OCI-LY7 (cell line): ENCODE results near the gene USP28. TPM values are rescaled to one million over a fixed set of nuclear protein-coding genes. Genes with fewer than 3 reads are reported as not detected.

ENCODE experiments used
- BruUV-seq: library from RNA; stranded (reverse); fragments of 400-500 nt; replicated peaks from 2 replicates; lab custom pipeline; 2021; lab: Mats Ljungman, UMichigan
- CTCF ChIA-PET: fragments of 300-600 bp; sonication (Branson Sonifier 250); formaldehyde crosslinking; loops from one replicate; lab custom pipeline; 2022; ENCODE audit warnings: antibody characterized with exemption; ENCODE audit not compliant: unreplicated experiment; lab: Charles Lee
- POLR2A ChIA-PET: fragments of 300-600 bp; sonication (Branson Sonifier 250); formaldehyde crosslinking; loops from one replicate; lab custom pipeline; 2022; ENCODE audit warnings: antibody characterized with exemption; lab: Charles Lee
- DNase-seq: peaks from one replicate; pipeline ENCODE4 v3.0.0-alpha.2; 2015; ENCODE audit warnings: low spot score
- H2AFZ ChIP-seq: fragments of 200-600 bp; sonication (generic), shearing (Covaris generic); 2 replicates; pipeline ENCODE4 v1.6.1; 2014; ENCODE audit warnings: mild to moderate bottlenecking, antibody characterized with exemption, low read length, moderate library complexity
- H3K27ac ChIP-seq: fragments of 200-600 bp; sonication (generic); 2 replicates; pipeline ENCODE4 v1.5.1; 2014; ENCODE audit warnings: mixed run types, low read depth, mild to moderate bottlenecking, moderate library complexity, low read length, inconsistent platforms; ENCODE audit not compliant: poor library complexity, severe bottlenecking
- H3K36me3 ChIP-seq: fragments of 200-600 bp; sonication (generic); 2 replicates; pipeline ENCODE4 v1.6.1; 2014; ENCODE audit warnings: mild to moderate bottlenecking, antibody characterized with exemption, low read length, moderate library complexity, mixed read lengths; ENCODE audit not compliant: insufficient read depth
- H3K4me1 ChIP-seq: fragments of 200-600 bp; sonication (generic); 2 replicates; pipeline ENCODE4 v1.5.1; 2014; ENCODE audit warnings: mild to moderate bottlenecking, low read length; ENCODE audit not compliant: insufficient read depth, poor library complexity, severe bottlenecking
- H3K4me2 ChIP-seq: fragments of 200-600 bp; sonication (generic); 2 replicates; pipeline ENCODE4 v1.6.1; 2014; ENCODE audit warnings: mild to moderate bottlenecking, low read length
- H3K4me3 ChIP-seq: fragments of 200-600 bp; sonication (generic); 2 replicates; pipeline ENCODE4 v1.5.1; 2014; ENCODE audit warnings: mild to moderate bottlenecking, low read depth, low read length; ENCODE audit not compliant: poor library complexity, severe bottlenecking
- H3K79me2 ChIP-seq: fragments of 200-600 bp; sonication (generic); 2 replicates; pipeline ENCODE4 v1.6.1; 2016; ENCODE audit warnings: low read depth, mild to moderate bottlenecking, low read length, moderate library complexity, mixed read lengths; ENCODE audit not compliant: insufficient read depth
- H3K9me2 ChIP-seq: fragments of 200-600 bp; sonication (generic); 2 replicates; pipeline ENCODE4 v1.6.1; 2016; ENCODE audit warnings: mild to moderate bottlenecking, low read length, mixed read lengths; ENCODE audit not compliant: insufficient read depth
- H3K9me3 ChIP-seq: fragments of 200-600 bp; sonication (generic); 2 replicates; pipeline ENCODE4 v1.6.1; 2014; ENCODE audit warnings: mild to moderate bottlenecking, mixed run types, low read length, mixed read lengths
- H4K20me1 ChIP-seq: fragments of 200-600 bp; sonication (generic); 2 replicates; pipeline ENCODE4 v1.6.1; 2014; ENCODE audit warnings: mild to moderate bottlenecking, antibody characterized with exemption, low read length, moderate library complexity, mixed read lengths; ENCODE audit not compliant: insufficient read depth
- CTCF ChIP-seq: fragments of 200-600 bp; sonication (generic); conservative IDR thresholded peaks from 2 replicates; pipeline ENCODE4 v1.5.1; 2014; ENCODE audit warnings: mild to moderate bottlenecking, antibody characterized with exemption, low read length, moderate library complexity, mixed read lengths
- EZH2phosphoT487 ChIP-seq: fragments of 200-600 bp; sonication (generic); IDR thresholded peaks from 2 replicates; pipeline ENCODE4 v1.6.1; 2018; ENCODE audit warnings: low read depth, borderline replicate concordance, mild to moderate bottlenecking, mixed run types, antibody characterized with exemption, low read length, moderate library complexity, mixed read lengths
- intact Hi-C: fragments of 100-400 bp; cut with micrococcal nuclease; formaldehyde crosslinking; loops from one replicate; pipeline ENCODE4 v1.10.0; 2022; ENCODE audit not compliant: unreplicated experiment
- total RNA-seq, 2 experiments: library from RNA; depleted of rRNA in 1 of 2; stranded (reverse); fragments of >200 nt in 1 of 2; shearing (Covaris generic) in 1 of 2; gene quantifications; 2 replicates each; pipeline ENCODE4 v1.2.3, GENCODE V29; 2014 to 2022

The USP28 gene
- total RNA-seq, 2 experiments from 2014 or later, result 26.8 to 37.1 TPM

- no peaks in the 10 kb centered on the region for H3K9me3 ChIP-seq
- no peak for DNase-seq
- no peaks in the 10 kb centered on the region for H3K9me2 ChIP-seq
- ChIA-PET CTCF (no interaction called here), POLR2A (interaction anchor here (0.6 kb wide), 1 partner anchor 15 kb away, joined by 3 read pairs; no protein-coding TSS in a partner anchor)
- no peak overlapping the region for H3K4me2 ChIP-seq
- intact Hi-C loops, result no loop called here
- H2AFZ ChIP-seq, result no peak overlapping the region
- no peaks in the 10 kb centered on the region for H3K4me1 ChIP-seq
- H4K20me1 ChIP-seq, result no peaks in the 10 kb centered on the region
- TF ChIP-seq EZH2phosphoT487, result no peak
- no peak for TF ChIP-seq CTCF
- no peak overlapping the region for H3K27ac ChIP-seq
- H3K36me3 ChIP-seq, result peaks cover 57% of the 10 kb centered on the region
- BruUV-seq, result no TSS peak
- H3K79me2 ChIP-seq, result no peaks in the 10 kb centered on the region
- no peak overlapping the region for H3K4me3 ChIP-seq
Observed at GRCh38 chr11:113849713-113850112, 25.7 kb downstream of the USP28 start.

GRCh38 chr11:113847580-113847979, 27.8 kb downstream of the USP28 start:
- ChIA-PET POLR2A (interaction anchor here (1.4 kb wide), 1 partner anchor 12 kb away, joined by 4 read pairs; no protein-coding TSS in a partner anchor), CTCF (no interaction called here)
- no peak overlapping the region for H3K27ac ChIP-seq
- no peak overlapping the region for H3K4me2 ChIP-seq
- no peaks in the 10 kb centered on the region for H3K9me2 ChIP-seq
- no TSS peak for BruUV-seq
- H3K36me3 ChIP-seq, result peaks cover 42% of the 10 kb centered on the region
- intact Hi-C loops, result no loop called here
- no peak overlapping the region for H3K4me3 ChIP-seq
- TF ChIP-seq CTCF (no peak), EZH2phosphoT487 (no peak)
- no peaks in the 10 kb centered on the region for H4K20me1 ChIP-seq
- DNase-seq, result no peak
- H3K4me1 ChIP-seq, result no peaks in the 10 kb centered on the region
- no peak overlapping the region for H2AFZ ChIP-seq
- H3K79me2 ChIP-seq, result no peaks in the 10 kb centered on the region
- H3K9me3 ChIP-seq, result no peaks in the 10 kb centered on the region

- no peak for TF ChIP-seq CTCF
- no peak for TF ChIP-seq EZH2phosphoT487
- Histone ChIP-seq H3K4me1 (no peaks in the 10 kb centered on the region), H3K79me2 (no peaks in the 10 kb centered on the region), H3K9me3 (no peaks in the 10 kb centered on the region), H3K4me2 (no peak overlapping the region), H4K20me1 (no peaks in the 10 kb centered on the region), H3K9me2 (no peaks in the 10 kb centered on the region), H3K36me3 (peaks cover 38% of the 10 kb centered on the region), H3K27ac (no peak overlapping the region), H3K4me3 (no peak overlapping the region), H2AFZ (no peak overlapping the region)
- BruUV-seq, result no TSS peak
- intact Hi-C loops, result no loop called here
- no peak for DNase-seq
- CTCF ChIA-PET, result no interaction called here
- POLR2A ChIA-PET, result interaction anchor here (1.4 kb wide), 1 partner anchor 12 kb away, joined by 4 read pairs; no protein-coding TSS in a partner anchor
Observed at GRCh38 chr11:113847111-113847510, 28.3 kb downstream of the USP28 start.
